Hepatocyte (in vitro differentiated cells): ENCODE measurements around the gene CCNI.

ENCODE experiments used
- EZH2 ChIP-seq: fragments of 200-600 bp; sonication (generic); IDR thresholded peaks from 2 replicates; pipeline ENCODE4 v1.6.1; 2016; ENCODE audit warnings: antibody characterized with exemption, mild to moderate bottlenecking, borderline replicate concordance
- EZH2phosphoT487 ChIP-seq: fragments of 200-600 bp; sonication (generic); IDR thresholded peaks from one replicate; pipeline ENCODE4 v1.6.1; 2018; ENCODE audit warnings: antibody characterized with exemption, mild to moderate bottlenecking, low read depth, moderate library complexity; ENCODE audit not compliant: unreplicated experiment, severe bottlenecking
- TF ChIP-seq, protein P1 (sequence below): fragments of 200-600 bp; sonication (generic); IDR thresholded peaks from 2 replicates; pipeline ENCODE4 v1.5.1; 2016; ENCODE audit warnings: antibody characterized with exemption, mild to moderate bottlenecking; ENCODE audit not compliant: poor library complexity

DNA sequence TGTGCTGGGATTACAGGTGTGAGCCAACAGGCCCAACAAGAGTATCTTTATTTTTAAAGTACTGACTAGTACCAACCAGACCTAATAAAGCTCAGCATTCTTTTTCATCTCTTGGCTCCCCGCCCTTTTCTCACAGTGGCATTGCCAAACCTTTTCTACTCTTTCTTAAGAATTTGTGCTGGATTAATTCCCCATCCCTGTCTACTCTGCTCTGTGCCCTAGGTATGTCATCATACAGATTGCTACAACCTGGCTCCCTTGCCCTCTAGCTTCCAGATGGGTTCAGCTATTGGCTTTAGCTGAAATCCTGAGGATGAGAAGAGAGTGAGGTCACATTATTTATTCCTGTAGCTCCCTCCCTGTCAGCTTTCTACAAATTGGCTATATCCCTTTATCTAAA, 34.9 kb upstream of the CCNI start:
- no peak for TF ChIP-seq EZH2
- no peak for TF ChIP-seq EZH2phosphoT487
- TF ChIP-seq, protein P1, sequence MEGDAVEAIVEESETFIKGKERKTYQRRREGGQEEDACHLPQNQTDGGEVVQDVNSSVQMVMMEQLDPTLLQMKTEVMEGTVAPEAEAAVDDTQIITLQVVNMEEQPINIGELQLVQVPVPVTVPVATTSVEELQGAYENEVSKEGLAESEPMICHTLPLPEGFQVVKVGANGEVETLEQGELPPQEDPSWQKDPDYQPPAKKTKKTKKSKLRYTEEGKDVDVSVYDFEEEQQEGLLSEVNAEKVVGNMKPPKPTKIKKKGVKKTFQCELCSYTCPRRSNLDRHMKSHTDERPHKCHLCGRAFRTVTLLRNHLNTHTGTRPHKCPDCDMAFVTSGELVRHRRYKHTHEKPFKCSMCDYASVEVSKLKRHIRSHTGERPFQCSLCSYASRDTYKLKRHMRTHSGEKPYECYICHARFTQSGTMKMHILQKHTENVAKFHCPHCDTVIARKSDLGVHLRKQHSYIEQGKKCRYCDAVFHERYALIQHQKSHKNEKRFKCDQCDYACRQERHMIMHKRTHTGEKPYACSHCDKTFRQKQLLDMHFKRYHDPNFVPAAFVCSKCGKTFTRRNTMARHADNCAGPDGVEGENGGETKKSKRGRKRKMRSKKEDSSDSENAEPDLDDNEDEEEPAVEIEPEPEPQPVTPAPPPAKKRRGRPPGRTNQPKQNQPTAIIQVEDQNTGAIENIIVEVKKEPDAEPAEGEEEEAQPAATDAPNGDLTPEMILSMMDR = no peak
